Vagina (tissue), 2 donors: ENCODE results near the gene TYSND1.

Experiments used
- CTCF ChIP-seq, 3 experiments: fragments of 450-650 bp in 2 of 3; fragments of 200-600 bp in 1 of 3; sonication (generic) in 1 of 3; IDR thresholded peaks; one replicate each; pipeline ENCODE4 v1.5.1; 2017 to 2019; ENCODE audit warnings: antibody characterized with exemption in 3 of 3, mild to moderate bottlenecking in 2 of 3, moderate library complexity in 2 of 3
- POLR2A ChIP-seq, 2 donors: fragments of 450-650 bp; IDR thresholded peaks; one replicate each; pipeline ENCODE4 v1.6.1; 2017; ENCODE audit warnings: antibody characterized with exemption in 2 of 2, mild to moderate bottlenecking in 2 of 2, moderate library complexity in 2 of 2
- POLR2AphosphoS5 ChIP-seq, 2 donors: sonication (generic); formaldehyde crosslinking; IDR thresholded peaks; one replicate each; pipeline ENCODE4 v1.9.0; 2017; ENCODE audit warnings: antibody characterized with exemption in 2 of 2, mild to moderate bottlenecking in 2 of 2, low read depth in 1 of 2; ENCODE audit not compliant: insufficient read depth in 1 of 2

GRCh38 chr10:70130878-70131559 lies 15.5 kb downstream of the TYSND1 start:
- TF ChIP-seq CTCF (IDR thresholded peaks at IDR 0.05) (no peak), POLR2AphosphoS5 (IDR thresholded peaks at IDR 0.05; ENCODE audit: insufficient read depth in 1 of 2, low read depth in 1 of 2) (no peak), POLR2A (IDR thresholded peaks at IDR 0.05) (no peak)
